Activated naive CD4-positive, alpha-beta T cell (primary cell): Measurements from ENCODE around the gene GPR32.
"Not testable (repeated sequence)": the region's sequence is repeated elsewhere in the genome, so short reads cannot be mapped to it uniquely, and the experiment has no call there.

Experiments used
- DNase-seq, 4 experiments: peaks; one replicate each; lab custom pipeline; 2025; lab: John Stamatoyannopoulos, UW

GPR32 gene

GRCh38 chr19:50783848-50784152 lies 13.5 kb downstream of the GPR32 start:
- not testable (repeated sequence) for DNase-seq

- DNase-seq = no peak
Observed at GRCh38 chr19:50784710-50785109, 14.4 kb downstream of the GPR32 start.

- DNase-seq = no peak
Observed at GRCh38 chr19:50785329-50785728, 15.1 kb downstream of the GPR32 start.

- no peak for DNase-seq
Observed at GRCh38 chr19:50790396-50790795, 20.1 kb downstream of the GPR32 start, which contains the start of gene ACP4. Gene ACP4 (plus strand): TSS chr19:50790415. CDS start chr19:50790415, 0 bp downstream.

GRCh38 chr19:50790922-50791467 lies 20.7 kb downstream of the GPR32 start:
- DNase-seq = no peak

- DNase-seq = no peak
Observed at GRCh38 chr19:50791594-50792271, 21.5 kb downstream of the GPR32 start.

- DNase-seq = no peak
Observed at GRCh38 chr19:50792272-50793250, 22.3 kb downstream of the GPR32 start.

- no peak for DNase-seq
Observed at GRCh38 chr19:50793558-50794065, 23.3 kb downstream of the GPR32 start.

- no peak for DNase-seq
Observed at GRCh38 chr19:50794074-50794875, 24.0 kb downstream of the GPR32 start.

GRCh38 chr19:50794876-50795663 lies 24.8 kb downstream of the GPR32 start:
- DNase-seq = no peak

- DNase-seq = no peak
Observed at GRCh38 chr19:50795664-50796073, 25.4 kb downstream of the GPR32 start.

GRCh38 chr19:50796128-50796633 lies 25.9 kb downstream of the GPR32 start:
- no peak for DNase-seq

- no peak for DNase-seq
Observed at GRCh38 chr19:50796634-50797428, 26.6 kb downstream of the GPR32 start.

GRCh38 chr19:50797429-50797780 lies 27.1 kb downstream of the GPR32 start:
- DNase-seq = no peak

- no peak for DNase-seq
Observed at GRCh38 chr19:50797781-50798658, 27.8 kb downstream of the GPR32 start.

- DNase-seq = no peak
Observed at GRCh38 chr19:50798659-50799546, 28.6 kb downstream of the GPR32 start.

- no peak for DNase-seq
Observed at GRCh38 chr19:50799547-50799851, 29.2 kb downstream of the GPR32 start.

- DNase-seq = no peak
Observed at GRCh38 chr19:50801107-50801506, 30.8 kb downstream of the GPR32 start.
